Measurements from ENCODE around the gene USP49.

USP49 gene

DNA sequence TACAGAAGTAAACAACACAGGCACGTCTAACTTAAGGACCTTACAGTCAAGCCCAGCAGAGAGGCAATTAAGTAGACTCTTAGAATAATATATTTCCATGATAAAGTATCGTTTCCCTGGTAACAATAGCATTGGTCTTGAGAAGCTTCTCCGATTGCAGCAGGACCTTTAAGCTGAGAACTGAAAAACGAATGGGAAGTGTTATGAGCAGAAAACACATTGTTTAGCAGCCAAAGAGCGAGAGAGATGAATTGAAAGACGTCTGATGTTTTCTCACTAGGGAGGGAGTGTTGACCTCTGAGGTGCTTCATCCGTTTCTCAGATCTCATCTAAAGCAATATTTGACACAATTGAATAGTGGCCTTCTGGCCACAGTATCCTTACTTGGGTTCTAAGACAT, 27.0 kb upstream of the USP49 start:
- peak; percentile 42 for DNase-seq (ENCODE audit: low read depth)
- peak overlapping the region; percentile 94 for H3K4me3 ChIP-seq (ENCODE audit: low read depth, low read length)
- TF ChIP-seq, protein P1, sequence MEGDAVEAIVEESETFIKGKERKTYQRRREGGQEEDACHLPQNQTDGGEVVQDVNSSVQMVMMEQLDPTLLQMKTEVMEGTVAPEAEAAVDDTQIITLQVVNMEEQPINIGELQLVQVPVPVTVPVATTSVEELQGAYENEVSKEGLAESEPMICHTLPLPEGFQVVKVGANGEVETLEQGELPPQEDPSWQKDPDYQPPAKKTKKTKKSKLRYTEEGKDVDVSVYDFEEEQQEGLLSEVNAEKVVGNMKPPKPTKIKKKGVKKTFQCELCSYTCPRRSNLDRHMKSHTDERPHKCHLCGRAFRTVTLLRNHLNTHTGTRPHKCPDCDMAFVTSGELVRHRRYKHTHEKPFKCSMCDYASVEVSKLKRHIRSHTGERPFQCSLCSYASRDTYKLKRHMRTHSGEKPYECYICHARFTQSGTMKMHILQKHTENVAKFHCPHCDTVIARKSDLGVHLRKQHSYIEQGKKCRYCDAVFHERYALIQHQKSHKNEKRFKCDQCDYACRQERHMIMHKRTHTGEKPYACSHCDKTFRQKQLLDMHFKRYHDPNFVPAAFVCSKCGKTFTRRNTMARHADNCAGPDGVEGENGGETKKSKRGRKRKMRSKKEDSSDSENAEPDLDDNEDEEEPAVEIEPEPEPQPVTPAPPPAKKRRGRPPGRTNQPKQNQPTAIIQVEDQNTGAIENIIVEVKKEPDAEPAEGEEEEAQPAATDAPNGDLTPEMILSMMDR (conservative IDR thresholded peaks at IDR 0.05; ENCODE audit: low read depth, low read length): no peak

DNA sequence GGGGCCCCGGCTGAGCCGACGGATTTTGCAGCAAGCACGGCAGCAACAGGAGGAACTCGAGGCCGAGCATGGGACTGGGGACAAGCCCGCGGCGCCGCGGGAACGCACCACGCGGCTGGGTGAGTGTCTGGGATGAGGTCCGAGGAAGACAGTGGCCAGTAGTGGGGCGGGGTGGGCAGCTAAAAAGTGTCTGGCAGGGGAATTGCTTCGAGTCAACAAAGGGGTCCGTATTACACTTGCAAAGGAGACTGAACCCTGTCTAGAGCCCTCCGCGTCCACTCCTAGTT, 26.5 kb upstream of the USP49 start:
- H3K4me3 ChIP-seq (ENCODE audit: low read depth, low read length): peak overlapping the region; percentile 94
- TF ChIP-seq, protein P1 (conservative IDR thresholded peaks at IDR 0.05; ENCODE audit: low read depth, low read length): no peak
- no peak for DNase-seq (ENCODE audit: low read depth)

GRCh38 chr6:41920921-41921711, 25.9 kb upstream of the USP49 start, which contains the start of the genes BYSL and MED20:
BYSL (plus strand) TSS chr6:41921499; CDS start chr6:41921563, 64 bp downstream.
MED20 (minus strand) TSS chr6:41921139; CDS start chr6:41921018, 121 bp downstream.
- TF ChIP-seq, protein P1 (conservative IDR thresholded peaks at IDR 0.05; ENCODE audit: low read depth, low read length): peak; percentile 91
- peak within 1 kb of the TSS; percentile 94 for H3K4me3 ChIP-seq (ENCODE audit: low read depth, low read length)
- peak; percentile 96 for DNase-seq (ENCODE audit: low read depth)

- TF ChIP-seq, protein P1 (conservative IDR thresholded peaks at IDR 0.05; ENCODE audit: low read depth, low read length): no peak
These were observed 22.4 kb upstream of the USP49 start for GRCh38 chr6:41917528-41917927.

DNA sequence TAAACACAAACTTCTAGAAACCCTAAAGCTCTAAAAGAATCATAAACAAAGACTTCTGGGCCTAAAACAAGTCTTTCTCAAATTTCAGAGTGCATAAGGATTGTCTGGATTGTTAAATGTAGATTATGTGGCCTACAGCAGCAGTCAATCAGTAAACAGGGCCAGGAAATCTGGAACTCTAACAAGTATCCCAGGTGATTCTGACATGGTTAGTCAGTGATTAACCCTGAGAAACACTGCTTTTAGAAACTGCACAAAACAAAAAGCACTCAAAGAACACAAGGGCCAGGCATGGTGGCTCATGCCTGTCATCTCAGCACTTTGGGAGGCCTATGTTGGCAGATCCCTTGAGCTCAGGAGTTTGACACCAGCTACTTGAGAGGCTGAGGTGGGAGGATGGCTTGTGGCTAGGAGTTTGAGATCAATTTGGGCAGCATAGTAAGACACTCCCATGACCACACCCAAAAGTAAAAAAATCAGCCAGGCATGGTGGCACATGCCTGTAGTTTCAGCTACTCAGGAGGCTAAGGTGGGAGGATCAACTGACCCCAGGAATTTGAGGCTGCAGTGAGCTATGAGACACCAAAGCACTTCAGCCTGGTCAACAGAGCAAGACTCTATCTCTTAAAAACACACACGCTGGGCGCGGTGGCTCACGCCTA, 19.8 kb upstream of the USP49 start:
- H3K4me3 ChIP-seq (ENCODE audit: low read depth, low read length): no peak overlapping the region
- TF ChIP-seq, protein P1 (conservative IDR thresholded peaks at IDR 0.05; ENCODE audit: low read depth, low read length): no peak
- no peak for DNase-seq (ENCODE audit: low read depth)

More at GRCh38 chr6:41917528-41917927, 22.4 kb upstream of the USP49 start:
- peak; percentile 96 for DNase-seq (ENCODE audit: low read depth)
- no peak overlapping the region for H3K4me3 ChIP-seq (ENCODE audit: low read depth, low read length)

DNA sequence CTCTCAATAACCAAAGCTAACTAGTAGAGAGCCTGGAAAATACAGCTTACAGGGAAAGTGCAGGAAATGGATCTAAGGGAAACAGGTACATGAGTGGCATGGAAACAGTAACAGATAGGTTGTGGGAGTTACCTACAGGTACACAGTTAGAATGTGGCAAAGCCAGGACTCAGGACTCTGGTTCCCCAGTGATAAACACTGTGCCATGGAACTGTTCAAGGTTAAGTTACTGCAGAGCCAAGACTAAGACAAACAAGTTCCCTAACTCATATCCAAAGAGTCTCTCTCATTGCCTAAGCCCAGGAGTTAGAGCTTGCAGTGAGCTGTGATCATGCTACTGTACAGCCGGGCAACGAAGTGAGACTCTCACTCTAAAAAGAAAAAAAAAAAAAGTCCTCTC, 19.2 kb upstream of the USP49 start:
- TF ChIP-seq, protein P1 (conservative IDR thresholded peaks at IDR 0.05; ENCODE audit: low read depth, low read length): no peak
- no peak overlapping the region for H3K4me3 ChIP-seq (ENCODE audit: low read depth, low read length)
- DNase-seq (ENCODE audit: low read depth): no peak
